Hepatocyte (in vitro differentiated cells): ENCODE measurements around the gene APOBEC3C.
"Not testable (repeated sequence)": the region's sequence is repeated elsewhere in the genome, so short reads cannot be mapped to it uniquely, and the experiment has no call there.

Experiments used
- EZH2 ChIP-seq: fragments of 200-600 bp; sonication (generic); IDR thresholded peaks from 2 replicates; pipeline ENCODE4 v1.6.1; 2016; ENCODE audit warnings: antibody characterized with exemption, mild to moderate bottlenecking, borderline replicate concordance
- EZH2phosphoT487 ChIP-seq: fragments of 200-600 bp; sonication (generic); IDR thresholded peaks from one replicate; pipeline ENCODE4 v1.6.1; 2018; ENCODE audit warnings: antibody characterized with exemption, mild to moderate bottlenecking, low read depth, moderate library complexity; ENCODE audit not compliant: unreplicated experiment, severe bottlenecking
- TF ChIP-seq, protein P1 (sequence below): fragments of 200-600 bp; sonication (generic); IDR thresholded peaks from 2 replicates; pipeline ENCODE4 v1.5.1; 2016; ENCODE audit warnings: antibody characterized with exemption, mild to moderate bottlenecking; ENCODE audit not compliant: poor library complexity

DNA sequence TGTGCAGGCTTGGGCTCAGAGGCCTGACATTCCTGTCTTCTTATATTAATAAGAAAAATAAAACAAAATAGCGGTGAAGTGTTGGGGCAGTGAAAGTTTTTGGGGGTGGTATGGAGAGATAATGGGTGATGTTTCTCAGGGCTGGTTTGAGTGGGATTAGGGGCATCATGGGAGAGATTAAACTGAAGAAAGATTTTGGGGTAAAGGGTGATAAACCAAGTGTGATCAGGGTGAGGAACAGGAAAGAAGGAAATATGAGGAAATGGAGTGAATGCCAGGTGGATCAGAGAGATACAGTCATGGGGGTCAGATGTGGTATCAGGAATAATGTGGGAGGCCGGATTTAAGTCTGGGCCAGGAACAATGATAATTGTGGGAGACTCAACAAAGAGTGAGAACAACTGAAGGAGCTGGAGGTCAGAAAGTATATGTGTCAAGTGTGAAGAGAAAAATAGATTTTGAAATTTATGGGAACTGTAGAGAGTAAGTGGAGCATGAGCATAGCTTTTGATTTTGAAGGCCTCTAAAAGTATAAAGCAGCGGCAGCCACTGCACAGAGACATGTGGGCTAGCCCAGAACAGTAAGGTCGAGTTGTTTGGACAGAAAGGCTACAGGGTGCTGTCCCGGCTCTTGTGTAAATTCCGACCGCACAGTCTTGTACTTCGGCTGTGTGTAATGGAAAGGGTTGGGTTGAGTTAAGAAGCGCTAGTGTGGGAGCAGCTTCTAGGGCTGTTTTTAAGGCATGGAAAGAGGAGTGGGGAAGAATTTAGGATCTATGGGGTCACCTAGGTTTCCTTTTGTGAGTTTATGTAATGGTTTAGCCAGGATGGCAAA is 52.6 kb downstream of the APOBEC3C start:
- TF ChIP-seq, protein P1, sequence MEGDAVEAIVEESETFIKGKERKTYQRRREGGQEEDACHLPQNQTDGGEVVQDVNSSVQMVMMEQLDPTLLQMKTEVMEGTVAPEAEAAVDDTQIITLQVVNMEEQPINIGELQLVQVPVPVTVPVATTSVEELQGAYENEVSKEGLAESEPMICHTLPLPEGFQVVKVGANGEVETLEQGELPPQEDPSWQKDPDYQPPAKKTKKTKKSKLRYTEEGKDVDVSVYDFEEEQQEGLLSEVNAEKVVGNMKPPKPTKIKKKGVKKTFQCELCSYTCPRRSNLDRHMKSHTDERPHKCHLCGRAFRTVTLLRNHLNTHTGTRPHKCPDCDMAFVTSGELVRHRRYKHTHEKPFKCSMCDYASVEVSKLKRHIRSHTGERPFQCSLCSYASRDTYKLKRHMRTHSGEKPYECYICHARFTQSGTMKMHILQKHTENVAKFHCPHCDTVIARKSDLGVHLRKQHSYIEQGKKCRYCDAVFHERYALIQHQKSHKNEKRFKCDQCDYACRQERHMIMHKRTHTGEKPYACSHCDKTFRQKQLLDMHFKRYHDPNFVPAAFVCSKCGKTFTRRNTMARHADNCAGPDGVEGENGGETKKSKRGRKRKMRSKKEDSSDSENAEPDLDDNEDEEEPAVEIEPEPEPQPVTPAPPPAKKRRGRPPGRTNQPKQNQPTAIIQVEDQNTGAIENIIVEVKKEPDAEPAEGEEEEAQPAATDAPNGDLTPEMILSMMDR, result not testable (repeated sequence)
- not testable (repeated sequence) for TF ChIP-seq EZH2, EZH2phosphoT487
